ENCODE results near the gene SNRPD2. TPM values are rescaled to one million over a fixed set of nuclear protein-coding genes. Genes with fewer than 3 reads are reported as not detected.
"Not testable (repeated sequence)": the region's sequence is repeated elsewhere in the genome, so short reads cannot be mapped to it uniquely, and the experiment has no call there.

SNRPD2 gene
- total and polyA plus RNA-seq, 2 of the 8 experiments (the other 6 are each of a cell fraction or from before 2014, with no cell fraction given) = 645 to 759 TPM

- H2BK20ac ChIP-seq (ENCODE audit: low read length); H3K36me3 ChIP-seq (ENCODE audit: control insufficient read depth in 2 of 4, insufficient read depth in 4 of 4, low read length in 3 of 4); H3K79me1 ChIP-seq (ENCODE audit: low read depth, low read length); H2BK5ac ChIP-seq (ENCODE audit: low read depth, low read length); H4K91ac ChIP-seq (replicated peaks; ENCODE audit: insufficient read length, low read length); FAIRE-seq; DNase-seq (ENCODE audit: low read depth in 1 of 2, low spot score in 2 of 2); H3K27ac ChIP-seq (ENCODE audit: low read depth, low read length); H3K4me1 ChIP-seq (replicated peaks in 1 of 4; ENCODE audit: control insufficient read depth in 3 of 4, insufficient read depth in 4 of 4, low read length in 3 of 4); H3K9me3 ChIP-seq (ENCODE audit: insufficient read depth in 2 of 2, low read depth in 1 of 2, low read length in 1 of 2); H3K23me2 ChIP-seq (ENCODE audit: low read depth, low read length); H3K23ac ChIP-seq (ENCODE audit: insufficient read length); H3K14ac ChIP-seq (ENCODE audit: insufficient read length); H3K56ac ChIP-seq (replicated peaks; ENCODE audit: insufficient read length, low read depth, low read length); H3K18ac ChIP-seq (ENCODE audit: extremely low read depth, low read length); H2BK12ac ChIP-seq (ENCODE audit: low read depth, low read length); H2AK5ac ChIP-seq (ENCODE audit: low read depth, low read length); H3K4me3 ChIP-seq (ENCODE audit: extremely low read depth in 1 of 4, insufficient read depth in 2 of 4, low read depth in 3 of 4, low read length in 4 of 4); H3K9ac ChIP-seq (replicated peaks in 1 of 4; ENCODE audit: extremely low read depth in 1 of 4, low read depth in 3 of 4, low read length in 3 of 4); H2AFZ ChIP-seq (ENCODE audit: low read length); H3K4ac ChIP-seq (replicated peaks; ENCODE audit: insufficient read length, low read depth, low read length); H3K27me3 ChIP-seq (replicated peaks in 1 of 4; ENCODE audit: control insufficient read depth in 3 of 4, extremely low read depth in 1 of 4, insufficient read depth in 3 of 4, low read length in 3 of 4); H4K5ac ChIP-seq (ENCODE audit: insufficient read length, low read depth, low read length); H4K20me1 ChIP-seq (replicated peaks in 1 of 2; ENCODE audit: control insufficient read depth in 1 of 2, insufficient read depth in 2 of 2, low read length in 2 of 2); H2BK120ac ChIP-seq (replicated peaks; ENCODE audit: low read depth, low read length); H3K4me2 ChIP-seq (ENCODE audit: insufficient read depth in 1 of 2, low read depth in 2 of 2, low read length in 2 of 2); H4K8ac ChIP-seq (ENCODE audit: extremely low read depth, insufficient read depth, low read length); H2BK15ac ChIP-seq (ENCODE audit: low read length): not testable (repeated sequence)
- ChIA-PET POLR2A (ENCODE audit: partially characterized antibody) (interaction anchor here (4.3 to 9.1 kb wide), 2 partner anchors 11 to 39 kb away, joined by 67 to 113 read pairs; partner anchors contain the start of gene SIX5), CTCF (ENCODE audit: partially characterized antibody) (interaction anchor here (1.6 kb wide), 1 partner anchor 88 kb away, joined by 6 read pairs; no protein-coding TSS in a partner anchor)
- H3K79me2 ChIP-seq (ENCODE audit: control insufficient read depth in 1 of 2, insufficient read depth in 2 of 2, low read length in 2 of 2) = peaks cover 3 to 59% of the 10 kb centered on the region in 2 experiments; a peak in 2 of 4 replicates
- 0 out of 2 replicates have a peak, but pooled peaks have one; percentile 21 for TF ChIP-seq CEBPB (IDR thresholded peaks at IDR 0.05; ENCODE audit: low read depth, low read length)
- 98% methylated on average over 18 of the region's 18 CpGs; no CpG with 5 or more reads in 1 of the 2 experiments for WGBS, 2 experiments (ENCODE audit: extremely low coverage in 1 of 2, insufficient coverage in 1 of 2, insufficient read length in 1 of 2, insufficient replicate concordance in 2 of 2, low coverage in 1 of 2, low lambda C conversion rate in 2 of 2, missing lambda C conversion rate in 1 of 2)
Observed at GRCh38 chr19:45728683-45729082, 36.9 kb upstream of the SNRPD2 start.

All from H1 (cell line).